Liver (tissue), 9 donors: ENCODE results near the gene DCP2. TPM values are rescaled to one million over a fixed set of nuclear protein-coding genes. Genes with fewer than 3 reads are reported as not detected.

ENCODE experiments used
- DNase-seq: peaks from one replicate; pipeline ENCODE4 v3.0.0-alpha.2; 2017; ENCODE audit warnings: low spot score
- H3K27ac ChIP-seq, 2 donors: one replicate each; pipeline ENCODE4 v1.7.0; 2013; ENCODE audit warnings: inconsistent platforms in 2 of 2, low read length in 2 of 2, control low read depth in 1 of 2, low read depth in 1 of 2, mild to moderate bottlenecking in 1 of 2
- H3K27me3 ChIP-seq, 4 donors: one replicate each; pipeline versions ENCODE4 v1.6.1 to v1.7.0; 2013; ENCODE audit warnings: low read length in 3 of 4, inconsistent platforms in 1 of 4, mild to moderate bottlenecking in 1 of 4, moderate library complexity in 1 of 4; ENCODE audit not compliant: control insufficient read depth in 4 of 4, insufficient read depth in 4 of 4
- H3K36me3 ChIP-seq, 4 donors: one replicate each; pipeline versions ENCODE4 v1.6.1 to v1.7.0; 2013; ENCODE audit warnings: low read length in 3 of 4, mild to moderate bottlenecking in 3 of 4, low read depth in 1 of 4, moderate library complexity in 1 of 4; ENCODE audit not compliant: control insufficient read depth in 4 of 4, insufficient read depth in 3 of 4
- H3K4me1 ChIP-seq, 4 donors: one replicate each; pipeline versions ENCODE4 v1.6.1 to v1.7.0; 2013; ENCODE audit warnings: low read length in 3 of 4, mild to moderate bottlenecking in 3 of 4, moderate library complexity in 1 of 4; ENCODE audit not compliant: control insufficient read depth in 4 of 4, insufficient read depth in 4 of 4
- H3K4me3 ChIP-seq, 3 donors: one replicate each; pipeline versions ENCODE4 v1.6.1 to v1.7.0; 2013; ENCODE audit warnings: low read length in 3 of 3, control low read depth in 1 of 3, low read depth in 1 of 3, mild to moderate bottlenecking in 1 of 3
- H3K9ac ChIP-seq, 2 donors: one replicate each; pipeline ENCODE4 v1.7.0; 2013; ENCODE audit warnings: low read length in 2 of 2, mild to moderate bottlenecking in 2 of 2, moderate library complexity in 2 of 2, control low read depth in 1 of 2, low read depth in 1 of 2
- H3K9me3 ChIP-seq, 4 donors: one replicate each; pipeline versions ENCODE4 v1.6.1 to v1.7.0; 2013; ENCODE audit warnings: low read length in 3 of 4; ENCODE audit not compliant: control insufficient read depth in 4 of 4
- ATF3 ChIP-seq: IDR thresholded peaks from 2 replicates; pipeline ENCODE4 v1.6.1; 2016; ENCODE audit warnings: antibody characterized with exemption
- CTCF ChIP-seq: fragments of 150-350 bp; IDR thresholded peaks from 2 replicates; pipeline ENCODE4 v1.5.1; 2017; ENCODE audit warnings: improper control_type of control experiment, low read depth, low read length; ENCODE audit not compliant: missing input control
- EGR1 ChIP-seq, 2 donors: IDR thresholded peaks; 2 replicates each; pipeline ENCODE4 v1.6.1; 2016 to 2018; ENCODE audit warnings: antibody characterized with exemption in 2 of 2, low read depth in 2 of 2
- FOXA1 ChIP-seq: IDR thresholded peaks from 2 replicates; pipeline ENCODE4 v1.6.1; 2016; ENCODE audit warnings: antibody characterized with exemption
- FOXA2 ChIP-seq: IDR thresholded peaks from 2 replicates; pipeline ENCODE4 v1.6.1; 2016; ENCODE audit warnings: antibody characterized with exemption
- GABPA ChIP-seq, 2 donors: IDR thresholded peaks in 1 of 2; conservative IDR thresholded peaks in 1 of 2; 2 replicates each; pipeline ENCODE4 v1.6.1; 2016; ENCODE audit warnings: antibody characterized with exemption in 2 of 2, mild to moderate bottlenecking in 1 of 2, moderate library complexity in 1 of 2
- HNF4A ChIP-seq, 2 donors: conservative IDR thresholded peaks; 2 replicates each; pipeline ENCODE4 v1.6.1; 2016; ENCODE audit warnings: antibody characterized with exemption in 2 of 2, mild to moderate bottlenecking in 2 of 2
- HNF4G ChIP-seq: IDR thresholded peaks from 2 replicates; pipeline ENCODE4 v1.6.1; 2016; ENCODE audit warnings: antibody characterized with exemption
- MAX ChIP-seq: IDR thresholded peaks from 2 replicates; pipeline ENCODE4 v1.6.1; 2016; ENCODE audit warnings: antibody characterized with exemption
- NR2F2 ChIP-seq: IDR thresholded peaks from 2 replicates; pipeline ENCODE4 v1.6.1; 2016; ENCODE audit warnings: antibody characterized with exemption
- RAD21 ChIP-seq, 2 donors: IDR thresholded peaks; 2 replicates each; pipeline ENCODE4 v1.6.1; 2016; ENCODE audit warnings: antibody characterized with exemption in 2 of 2, mild to moderate bottlenecking in 2 of 2
- REST ChIP-seq: IDR thresholded peaks from 2 replicates; pipeline ENCODE4 v1.6.1; 2016; ENCODE audit warnings: antibody characterized with exemption, mild to moderate bottlenecking
- RXRA ChIP-seq, 2 donors: IDR thresholded peaks; 2 replicates each; pipeline ENCODE4 v1.6.1; 2017 to 2018; ENCODE audit warnings: antibody characterized with exemption in 2 of 2, mild to moderate bottlenecking in 1 of 2
- SP1 ChIP-seq: IDR thresholded peaks from 2 replicates; pipeline ENCODE4 v1.6.1; 2018; ENCODE audit warnings: antibody characterized with exemption, mild to moderate bottlenecking
- TAF1 ChIP-seq: conservative IDR thresholded peaks from 2 replicates; pipeline ENCODE4 v1.6.1; 2016; ENCODE audit warnings: antibody characterized with exemption, mild to moderate bottlenecking
- YY1 ChIP-seq: IDR thresholded peaks from 2 replicates; pipeline ENCODE4 v1.6.1; 2016; ENCODE audit warnings: antibody characterized with exemption, mild to moderate bottlenecking
- ZBTB33 ChIP-seq: IDR thresholded peaks from 2 replicates; pipeline ENCODE4 v1.6.1; 2016; ENCODE audit warnings: antibody characterized with exemption
- WGBS: extraction: QIAGEN DNeasy Blood & Tissue Kit; methylation state at CpG from one replicate; pipeline ENCODE4 v1.1.7; 2013; 5-methylcytosine and 5-hydroxymethylcytosine counted together
- polyA plus RNA-seq, 2 donors: library from polyadenylated mRNA; stranded (reverse) in 1 of 2; unstranded in 1 of 2; fragments of 200-250 nt in 1 of 2; fragments of >200 nt in 1 of 2; fragmentation: Nextera tagmentation in 1 of 2; extraction: Ambion mirVana in 1 of 2; gene quantifications; one replicate each; pipeline versions ENCODE4 v1.2.1 to v1.2.3, GENCODE V29; 2013 to 2015
- total RNA-seq, 2 donors: library from RNA; depleted of rRNA; stranded (reverse); fragments of >200 nt; gene quantifications; one replicate each; pipeline ENCODE4 v1.2.3, GENCODE V29; 2014
- donor health status: healthy.
- donor health status: healthy.
- donor health status: healthy.
- donor health status: healthy.
- donor health status: healthy.

The DCP2 gene
- total and polyA plus RNA-seq, 4 donors = 2.9 to 44.2 (median 12.4) TPM

- TF ChIP-seq YY1 = no peak
- no peak for TF ChIP-seq RAD21 (IDR thresholded peaks at IDR 0.05)
- TF ChIP-seq RXRA (IDR thresholded peaks at IDR 0.05) = no peak
- TF ChIP-seq ATF3 = no peak
- no peak for TF ChIP-seq ZBTB33
These were observed 61.5 kb downstream of the DCP2 start (continued) for GRCh38 chr5:113038136-113038535.

GRCh38 chr5:113038714-113039113, 62.1 kb downstream of the DCP2 start:
- TF ChIP-seq GABPA (IDR thresholded peaks at IDR 0.05 in 1 of 2, conservative IDR thresholded peaks at IDR 0.05 in 1 of 2) = no peak
- TF ChIP-seq TAF1 = no peak
- TF ChIP-seq FOXA1 = no peak
- no peak for TF ChIP-seq RAD21 (IDR thresholded peaks at IDR 0.05)
- no peak for TF ChIP-seq NR2F2
- no peak for TF ChIP-seq SP1
- no peak for TF ChIP-seq ATF3
- no peak for TF ChIP-seq MAX
- TF ChIP-seq HNF4G = no peak
- Histone ChIP-seq H3K4me1 (no peaks in the 10 kb centered on the region), H3K27me3 (no peaks in the 10 kb centered on the region), H3K36me3 (peaks cover 2 to 62% (median 42%) of the 10 kb centered on the region in 4 donors), H3K4me3 (no peak overlapping the region), H3K9me3 (no peaks in the 10 kb centered on the region), H3K27ac (no peak overlapping the region), H3K9ac (no peak overlapping the region)
- no peak for DNase-seq
- 69% methylated on average over 9 of the region's 9 CpGs for WGBS

GRCh38 chr5:113039229-113039933, 62.8 kb downstream of the DCP2 start:
- H3K4me1 ChIP-seq = no peaks in the 10 kb centered on the region
- H3K9ac ChIP-seq = no peak overlapping the region
- H3K36me3 ChIP-seq = peaks cover 2 to 59% (median 42%) of the 10 kb centered on the region in 4 donors
- H3K9me3 ChIP-seq = no peaks in the 10 kb centered on the region
- 87% methylated on average over 14 of the region's 14 CpGs for WGBS
- H3K27ac ChIP-seq = no peak overlapping the region
- no peak for DNase-seq
- no peak overlapping the region for H3K4me3 ChIP-seq
- no peaks in the 10 kb centered on the region for H3K27me3 ChIP-seq
- TF ChIP-seq HNF4A (conservative IDR thresholded peaks at IDR 0.05) = no peak
- TF ChIP-seq ZBTB33 = no peak
- TF ChIP-seq MAX = no peak
- no peak for TF ChIP-seq RXRA (IDR thresholded peaks at IDR 0.05)
- no peak for TF ChIP-seq EGR1 (IDR thresholded peaks at IDR 0.05; ENCODE audit: low read depth in 2 of 2)
- no peak for TF ChIP-seq CTCF
- no peak for TF ChIP-seq YY1
- no peak for TF ChIP-seq TAF1
- TF ChIP-seq FOXA2 = no peak
- TF ChIP-seq REST = no peak
- TF ChIP-seq ATF3 = no peak
- no peak for TF ChIP-seq FOXA1
- no peak for TF ChIP-seq SP1
- TF ChIP-seq NR2F2 = no peak
- TF ChIP-seq GABPA (IDR thresholded peaks at IDR 0.05 in 1 of 2, conservative IDR thresholded peaks at IDR 0.05 in 1 of 2) = no peak
- TF ChIP-seq RAD21 (IDR thresholded peaks at IDR 0.05) = no peak
- no peak for TF ChIP-seq HNF4G
